OCI-M2 (cell line): ENCODE measurements around the gene SHISA9.

ENCODE experiments used
- DNase-seq: peaks from one replicate; lab custom pipeline; 2025; ENCODE audit not compliant: unreplicated experiment; lab: John Stamatoyannopoulos, UW

SHISA9 gene

DNA sequence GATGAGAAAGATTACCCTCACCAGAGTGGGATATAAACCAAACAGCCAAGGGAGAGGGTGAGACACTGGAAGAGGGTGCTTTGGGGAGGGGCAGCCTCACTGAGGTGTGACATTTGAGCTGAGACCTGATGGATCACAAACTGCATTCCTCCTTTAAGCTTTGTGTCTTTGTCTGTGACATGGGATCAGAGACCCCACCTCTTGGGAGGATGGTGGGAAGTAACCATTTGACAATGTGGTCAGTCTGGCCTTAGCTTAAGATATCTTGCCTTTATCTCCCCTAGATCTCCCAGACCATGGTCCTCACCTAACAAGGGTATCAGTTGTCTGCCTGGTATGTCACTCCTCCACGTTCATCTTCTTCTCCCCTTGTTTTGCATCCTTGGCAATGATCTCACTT is 163.4 kb downstream of the SHISA9 start:
- DNase-seq: no peak

DNA sequence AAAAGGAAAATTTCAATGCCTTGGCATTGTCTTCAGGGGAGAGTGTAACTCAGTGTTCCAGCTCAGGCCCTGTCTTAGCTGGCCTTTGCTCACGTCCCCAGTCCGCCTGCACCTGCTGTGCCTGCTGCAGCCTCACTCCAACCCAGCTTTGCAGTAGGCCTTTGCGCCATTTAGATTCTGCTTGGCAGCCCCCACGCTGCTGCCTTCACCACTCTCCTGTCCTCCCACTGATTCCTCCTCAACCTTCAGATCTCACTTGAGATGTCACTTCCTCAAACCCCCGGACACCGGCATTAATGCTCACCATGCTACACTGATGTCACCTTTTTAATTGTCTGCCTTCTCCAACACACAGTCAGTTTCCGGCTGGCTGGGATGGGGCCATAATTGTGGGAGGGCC is 166.2 kb downstream of the SHISA9 start:
- DNase-seq: no peak

GRCh38 chr16:13068912-13069583 is 167.7 kb downstream of the SHISA9 start:
- no peak for DNase-seq

- DNase-seq: no peak
Measured at GRCh38 chr16:13070268-13070667, 168.9 kb downstream of the SHISA9 start.

DNA sequence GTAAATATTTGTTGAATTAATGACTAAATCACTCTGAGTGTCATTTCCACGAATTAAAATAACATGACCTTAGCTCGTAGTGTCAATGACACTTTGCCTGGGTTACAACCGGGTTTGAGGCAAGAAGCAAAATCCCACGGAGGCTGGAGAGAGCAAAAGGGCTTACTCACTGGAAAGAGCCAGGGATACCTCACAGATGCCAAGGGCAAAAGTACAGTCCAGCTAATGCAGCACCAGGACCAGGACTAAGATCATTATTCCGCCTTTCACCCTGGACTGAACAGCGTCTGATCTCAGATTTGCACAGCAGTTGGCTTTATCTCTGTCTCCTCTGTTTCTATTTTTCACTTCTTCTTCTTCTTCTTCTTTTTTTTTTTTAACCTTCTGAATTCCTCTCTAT is 175.5 kb downstream of the SHISA9 start:
- DNase-seq: no peak

DNA sequence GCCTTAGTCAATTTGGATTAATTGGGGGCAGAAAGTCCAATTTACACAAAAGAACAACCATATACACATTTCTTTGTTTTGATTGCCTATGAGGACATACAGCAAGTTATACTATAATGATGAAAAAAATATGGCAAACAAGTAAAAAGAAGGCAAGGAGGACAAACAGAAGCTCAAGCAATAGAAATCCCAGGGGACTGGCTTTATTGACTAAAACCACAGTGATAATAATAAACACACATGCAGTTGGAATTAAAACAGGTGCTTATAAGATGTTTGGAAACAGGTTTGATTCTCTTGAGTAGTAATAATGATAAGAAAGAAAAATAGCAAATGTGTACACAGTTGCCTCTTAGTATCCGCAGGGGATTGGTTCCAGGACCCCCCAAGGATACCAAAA is 176.4 kb downstream of the SHISA9 start:
- DNase-seq: no peak

DNA sequence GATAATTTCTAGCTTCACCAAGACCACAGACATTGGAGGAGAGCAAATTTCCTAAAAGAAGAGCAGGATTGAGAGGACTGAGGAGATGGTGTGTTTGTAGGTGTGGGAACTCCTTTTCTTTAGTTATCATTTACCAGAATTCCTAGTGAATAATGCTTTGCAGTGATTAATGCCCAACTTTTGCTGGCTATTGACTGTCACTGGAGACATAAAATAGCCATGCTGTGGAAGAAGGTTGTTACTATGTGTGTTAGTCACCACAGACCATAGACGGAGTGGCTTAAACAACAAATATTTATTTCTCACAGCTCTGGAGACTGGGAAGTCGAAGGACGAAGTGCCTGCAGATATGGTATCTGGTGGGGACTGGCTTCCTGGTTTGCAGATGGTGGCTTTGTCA is 179.1 kb downstream of the SHISA9 start:
- no peak for DNase-seq

GRCh38 chr16:13081825-13082331 is 180.5 kb downstream of the SHISA9 start:
- no peak for DNase-seq

GRCh38 chr16:13083681-13084080 is 182.3 kb downstream of the SHISA9 start:
- DNase-seq: no peak

DNA sequence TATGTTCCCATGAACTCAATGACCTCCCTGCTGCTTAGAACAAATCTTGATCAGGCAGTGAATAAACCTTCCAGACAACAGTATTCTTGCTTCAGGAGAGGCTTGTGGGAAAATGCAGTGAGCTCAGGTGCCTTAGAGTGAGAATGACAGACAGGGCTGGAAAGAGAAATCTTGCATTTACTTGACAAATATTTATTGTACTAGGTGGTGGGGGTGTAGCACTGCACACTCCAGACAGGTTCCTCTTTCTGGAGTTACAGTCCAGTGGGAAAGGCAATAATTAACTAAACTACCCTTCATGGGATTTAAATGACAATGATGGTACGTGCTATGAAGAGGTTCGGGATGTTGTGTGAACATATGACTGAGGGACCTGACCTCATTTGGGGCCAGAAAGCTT is 182.9 kb downstream of the SHISA9 start:
- DNase-seq: no peak

- no peak for DNase-seq
Measured at GRCh38 chr16:13093661-13094060, 192.3 kb downstream of the SHISA9 start.

GRCh38 chr16:13095061-13095460 is 193.7 kb downstream of the SHISA9 start:
- no peak for DNase-seq

- DNase-seq: no peak
Measured at GRCh38 chr16:13098536-13098935, 197.1 kb downstream of the SHISA9 start.

DNA sequence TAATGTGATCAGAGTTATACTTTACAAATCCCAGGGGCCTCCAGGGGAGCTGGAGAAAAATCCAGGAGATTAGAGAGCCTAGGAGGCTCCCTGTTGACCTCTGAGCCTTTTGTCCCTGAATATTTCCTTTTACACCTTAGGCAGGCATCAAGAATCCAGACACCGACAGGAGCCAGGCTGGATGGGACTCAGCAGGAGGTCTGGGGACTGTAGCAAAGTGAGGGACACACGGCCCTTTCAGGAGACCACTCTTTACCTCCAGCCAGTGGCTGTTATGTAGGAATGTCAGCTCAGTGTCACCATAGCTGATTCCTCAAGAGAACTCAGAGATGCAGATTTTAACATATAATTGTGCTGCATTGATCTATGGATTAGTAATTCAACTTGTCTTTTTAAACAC is 198.4 kb downstream of the SHISA9 start:
- DNase-seq: no peak

DNA sequence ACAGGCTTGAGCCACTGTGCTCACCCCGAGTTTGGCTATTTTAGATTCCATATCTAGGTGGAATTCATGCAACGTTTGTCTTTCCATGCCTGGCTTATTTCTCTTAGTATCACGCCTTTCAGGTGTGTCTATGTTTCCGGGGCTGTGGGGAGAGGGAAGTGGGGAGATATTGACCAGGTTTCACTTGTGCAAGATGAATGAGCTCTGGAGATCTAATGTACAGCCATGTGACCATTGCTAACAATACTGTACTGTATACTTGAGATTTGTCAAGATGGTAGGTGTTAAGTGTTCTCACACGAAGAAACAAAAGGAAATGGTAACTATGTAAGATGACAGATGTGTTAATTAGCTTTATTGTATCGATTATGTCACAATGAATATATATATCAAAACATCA is 199.6 kb downstream of the SHISA9 start:
- no peak for DNase-seq

GRCh38 chr16:13101828-13102227 is 200.4 kb downstream of the SHISA9 start:
- DNase-seq: no peak

DNA sequence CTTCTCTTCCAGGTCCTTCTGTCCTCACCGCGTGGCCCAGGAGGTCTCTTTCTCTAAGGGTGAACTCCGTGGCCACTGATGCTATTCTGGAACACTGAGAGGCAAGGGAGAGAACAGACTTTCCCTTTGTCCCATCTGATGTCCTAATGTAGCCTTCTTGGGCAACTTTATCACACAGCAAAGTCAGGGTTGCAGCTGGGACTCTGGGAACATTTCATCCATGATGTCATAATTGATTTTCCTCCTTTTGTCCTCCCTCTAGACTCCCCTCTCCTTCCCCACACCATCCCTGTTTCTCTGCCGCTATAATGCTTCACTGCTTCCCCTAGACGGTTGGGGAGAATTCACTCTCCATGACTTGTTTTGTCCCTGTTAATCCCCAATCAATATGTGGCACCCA is 201.0 kb downstream of the SHISA9 start:
- DNase-seq: no peak

DNA sequence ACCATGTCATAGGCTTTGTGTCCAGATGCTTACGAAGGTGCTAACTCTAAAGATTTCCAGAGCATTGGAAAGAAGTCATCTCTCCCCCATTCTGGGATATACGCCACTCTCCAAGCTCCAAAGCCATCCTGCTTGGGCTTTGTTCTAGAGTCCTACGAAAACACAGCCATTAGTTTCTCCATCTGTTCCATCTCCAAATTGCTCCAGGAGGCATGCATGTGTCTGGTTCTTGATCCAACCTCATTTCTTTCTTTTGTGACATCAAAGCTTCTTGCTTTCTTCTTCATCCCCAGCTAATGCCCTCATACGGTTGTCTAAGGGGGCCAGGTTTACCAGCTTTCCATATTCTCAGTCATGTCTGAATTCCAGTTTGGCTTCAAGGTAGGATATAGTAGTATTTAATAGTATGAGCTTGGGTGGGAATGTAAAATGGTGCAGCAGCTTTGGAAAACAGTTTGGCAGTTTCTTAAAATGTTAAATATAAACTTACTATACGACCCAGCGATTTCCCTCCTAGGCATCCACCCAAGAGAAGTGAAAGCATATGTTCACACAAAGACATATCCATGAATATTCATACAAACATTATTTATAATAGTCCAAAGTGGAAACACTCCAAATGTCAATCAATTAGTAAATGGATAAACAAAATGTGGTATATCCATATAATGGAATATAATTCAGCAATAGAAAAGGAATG is 202.6 kb downstream of the SHISA9 start:
- DNase-seq: no peak

- DNase-seq: no peak
Measured at GRCh38 chr16:13104772-13105171, 203.4 kb downstream of the SHISA9 start.

- no peak for DNase-seq
Measured at GRCh38 chr16:13105427-13105826, 204.0 kb downstream of the SHISA9 start.

- no peak for DNase-seq
Measured at GRCh38 chr16:13106464-13106863, 205.1 kb downstream of the SHISA9 start.

DNA sequence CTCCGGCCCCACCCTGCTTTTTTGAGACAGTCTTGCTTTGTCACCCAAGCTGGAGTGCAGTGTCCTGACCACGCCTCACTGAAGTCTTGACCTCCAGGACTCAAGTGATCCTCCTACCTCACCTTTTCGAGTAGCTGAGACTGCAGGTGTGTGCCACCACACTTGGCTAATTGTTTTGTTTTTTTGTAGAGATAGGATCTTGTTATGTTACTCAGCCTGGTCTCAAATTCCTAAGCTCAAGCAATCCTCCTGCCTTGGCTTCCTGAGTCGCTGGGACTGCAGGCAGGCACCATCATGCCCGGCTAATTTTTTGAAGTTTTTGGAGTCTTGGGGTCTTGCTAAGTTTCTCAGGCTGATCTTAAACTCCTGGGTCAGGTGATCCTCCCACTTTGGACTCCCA is 206.7 kb downstream of the SHISA9 start:
- no peak for DNase-seq

DNA sequence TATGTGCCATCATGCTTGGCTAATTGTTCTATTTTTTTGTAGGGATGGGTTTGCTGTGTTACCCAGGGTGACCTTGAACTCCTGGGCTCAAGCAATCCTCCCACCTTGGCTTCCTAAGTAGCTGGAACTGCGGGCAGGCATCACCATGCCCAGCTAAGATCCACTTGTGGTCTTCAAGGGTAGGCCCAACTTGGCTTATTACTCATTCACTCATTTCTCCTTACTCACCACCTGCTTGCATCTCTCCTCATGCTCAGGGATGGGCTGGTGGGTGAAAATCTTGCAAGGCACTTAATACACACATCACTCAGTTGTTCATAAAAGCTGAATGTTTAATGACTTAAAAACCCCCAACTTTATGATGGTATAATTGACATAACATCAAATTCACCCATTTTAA is 207.8 kb downstream of the SHISA9 start:
- DNase-seq: no peak
